HG02943 (cell line): ENCODE results near the gene RNF208.

Source experiments
- ATAC-seq: cut with Tn5 transposase; IDR thresholded peaks from one replicate; pipeline ENCODE4 v1.9.1; 2021; ENCODE audit warnings: mild to moderate bottlenecking, low read depth, moderate library complexity; ENCODE audit not compliant: unreplicated experiment

The RNF208 gene

GRCh38 chr9:137194388-137194787, 27.7 kb downstream of the RNF208 start:
- ATAC-seq = no peak

DNA sequence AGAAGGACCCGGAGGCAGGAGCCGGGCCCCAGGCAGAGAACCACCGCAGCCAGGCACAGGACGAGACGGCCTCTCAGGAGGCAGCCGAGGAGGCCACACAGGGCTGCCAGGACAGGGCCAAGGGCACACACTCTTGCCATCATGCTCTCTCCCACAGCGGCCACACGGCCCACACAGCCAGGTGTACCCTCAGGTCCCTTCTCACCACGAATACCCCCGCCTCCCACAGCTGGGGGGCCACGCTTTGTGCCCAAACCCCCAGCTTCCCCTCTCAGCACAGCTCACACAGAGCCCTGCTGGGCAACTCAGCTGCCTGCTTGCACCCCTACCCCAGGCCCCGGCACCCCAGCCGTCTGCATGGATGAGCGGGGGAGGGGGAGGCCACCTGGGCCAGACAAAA, 28.3 kb downstream of the RNF208 start:
- ATAC-seq = no peak

DNA sequence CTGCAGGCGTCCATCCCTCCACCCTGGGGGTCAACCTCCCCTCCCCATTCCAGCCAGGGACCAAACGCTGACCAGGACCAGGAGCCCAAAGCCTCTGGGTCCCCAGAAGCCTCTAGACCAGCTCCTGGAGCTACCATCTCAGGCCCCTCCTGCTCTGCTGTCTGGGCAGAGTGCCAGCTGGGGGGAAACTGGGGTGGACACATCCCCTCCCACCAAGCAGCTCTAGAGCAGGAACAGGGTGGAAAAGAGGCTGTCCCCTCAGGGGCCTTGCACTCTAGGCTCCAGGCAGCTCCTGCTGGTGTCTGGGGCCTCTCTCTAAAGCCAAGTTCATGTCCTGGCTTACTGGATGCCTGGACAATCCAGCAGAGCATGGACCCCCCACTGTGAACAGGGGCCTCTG, 29.2 kb downstream of the RNF208 start:
- ATAC-seq = no peak

DNA sequence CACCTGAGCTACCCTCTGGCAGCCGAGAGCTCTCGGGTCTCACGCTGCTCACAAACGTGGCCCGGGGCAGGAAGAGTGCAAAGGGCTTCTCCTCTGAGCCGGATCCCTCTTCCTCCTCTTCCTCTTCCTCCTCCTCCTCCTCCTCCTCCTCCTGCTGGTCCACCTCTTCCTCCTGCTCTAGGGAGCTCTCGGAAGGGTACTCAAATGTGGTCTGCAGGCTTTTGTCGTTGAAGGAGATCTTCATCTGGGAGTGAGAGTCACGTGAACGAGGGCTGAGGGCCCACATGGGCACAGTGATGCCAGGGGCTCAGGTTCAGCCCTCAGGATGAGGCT, 29.6 kb downstream of the RNF208 start:
- ATAC-seq = no peak

DNA sequence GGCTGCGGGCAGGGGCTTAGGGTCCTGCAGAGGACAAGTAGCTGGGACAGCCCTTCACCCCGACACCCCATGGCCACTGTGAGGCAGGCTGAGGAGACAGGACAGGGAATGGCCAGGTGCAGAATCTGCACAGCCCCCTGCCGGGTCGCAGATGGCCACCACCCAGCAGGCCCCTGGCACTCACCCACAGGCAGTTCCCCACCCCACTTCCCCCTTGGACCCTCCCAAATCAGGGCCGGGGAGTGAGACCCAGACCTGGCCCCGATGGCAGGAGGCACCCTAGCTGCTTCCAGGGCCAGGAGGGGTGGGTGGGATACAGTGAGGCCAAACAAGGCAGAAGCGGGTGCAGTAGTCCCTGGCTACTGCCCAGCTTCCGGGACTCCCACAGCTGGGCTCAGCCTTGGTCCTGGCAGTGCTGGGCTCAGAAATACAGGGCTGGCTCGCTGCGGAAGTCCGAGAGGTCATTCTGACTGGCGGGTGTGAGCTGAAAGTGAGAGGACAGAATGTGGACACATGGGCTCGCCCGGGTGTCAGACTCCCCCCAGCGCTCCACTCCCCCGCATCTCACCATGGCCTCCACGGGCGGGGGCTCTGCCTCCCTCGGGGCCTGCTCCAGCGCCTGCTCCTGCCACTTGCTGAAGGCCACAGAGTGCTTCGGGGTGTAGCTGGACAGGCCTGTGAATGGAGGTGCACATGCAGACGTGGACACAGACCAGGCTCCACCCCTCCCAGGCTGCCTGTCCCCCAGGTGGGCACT, 30.2 kb downstream of the RNF208 start:
- no peak for ATAC-seq

DNA sequence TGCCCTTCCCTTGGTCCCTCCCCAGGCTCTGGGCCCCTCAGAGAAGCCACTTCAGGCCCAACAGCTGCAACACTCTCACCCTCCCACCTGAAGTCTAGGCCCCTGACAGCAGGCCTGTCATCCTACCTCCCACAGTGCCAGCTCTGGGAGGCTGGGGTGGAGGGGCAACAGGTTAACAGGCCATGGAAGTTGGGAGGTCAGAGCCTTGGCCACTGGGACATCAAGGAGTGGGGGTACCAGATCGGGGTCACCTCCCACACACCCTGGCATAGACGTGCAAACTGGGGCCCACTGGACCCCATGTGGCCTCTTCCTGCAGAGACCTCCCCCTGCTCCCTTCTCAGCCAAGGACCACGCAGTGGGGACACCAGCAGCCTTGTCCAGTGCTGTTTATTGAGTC, 30.8 kb downstream of the RNF208 start:
- ATAC-seq = no peak

GRCh38 chr9:137190315-137190856, 31.7 kb downstream of the RNF208 start:
- no peak for ATAC-seq

- no peak for ATAC-seq
Measured at GRCh38 chr9:137189297-137190295, 32.4 kb downstream of the RNF208 start.

GRCh38 chr9:137188490-137189296, 33.3 kb downstream of the RNF208 start, which contains the start of the genes ANAPC2 and SSNA1:
Gene ANAPC2 (minus strand): TSS chr9:137188560. CDS start chr9:137188532, 28 bp downstream.
Gene SSNA1 (plus strand): TSS chr9:137188676. CDS start chr9:137188727, 51 bp downstream.
- peak; percentile 63 for ATAC-seq

GRCh38 chr9:137188086-137188489, 34.0 kb downstream of the RNF208 start:
- ATAC-seq = no peak

- no peak for ATAC-seq
Measured at GRCh38 chr9:137187386-137187785, 34.7 kb downstream of the RNF208 start.

GRCh38 chr9:137186385-137186784, 35.7 kb downstream of the RNF208 start:
- ATAC-seq = no peak

- ATAC-seq = no peak
Measured at GRCh38 chr9:137185921-137186320, 36.1 kb downstream of the RNF208 start.

DNA sequence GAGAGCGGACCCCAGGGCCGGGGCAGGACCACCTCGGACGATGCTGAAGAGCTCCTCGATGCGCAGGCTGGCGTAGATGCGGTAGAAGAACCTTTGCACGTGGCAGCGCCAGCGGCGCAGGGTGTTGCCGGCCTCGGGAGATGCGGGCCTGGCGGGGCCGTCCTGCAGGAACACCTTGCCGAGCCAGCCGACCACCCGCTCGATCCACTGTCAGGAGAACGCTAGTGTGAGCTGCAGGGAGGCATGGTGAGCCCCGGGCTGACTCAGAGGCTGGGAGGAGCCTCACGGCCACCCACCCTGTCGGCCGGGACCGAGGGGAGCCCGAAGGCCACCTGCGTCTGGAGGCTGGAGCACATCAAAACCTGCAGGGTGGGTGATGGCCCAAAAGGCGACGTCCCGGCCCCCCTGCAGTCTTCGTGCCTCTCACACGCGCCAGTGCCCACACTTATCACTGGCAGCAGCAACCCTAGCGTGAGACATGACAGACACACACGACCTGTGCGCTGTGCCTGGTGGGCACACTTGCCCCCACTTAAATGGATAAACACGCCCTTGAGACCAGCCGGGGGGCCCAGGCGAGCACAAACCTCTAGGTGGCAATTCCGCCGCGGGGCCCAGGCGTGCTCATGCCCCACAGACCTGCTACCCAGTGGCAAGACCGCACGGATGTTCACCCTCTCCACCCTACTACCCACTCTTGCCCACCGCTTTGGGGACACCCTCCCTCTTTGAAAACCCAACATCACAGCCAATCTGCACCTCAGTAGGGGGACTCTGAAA, 37.0 kb downstream of the RNF208 start:
- ATAC-seq = no peak

- no peak for ATAC-seq
Measured at GRCh38 chr9:137183980-137184595, 38.0 kb downstream of the RNF208 start.

DNA sequence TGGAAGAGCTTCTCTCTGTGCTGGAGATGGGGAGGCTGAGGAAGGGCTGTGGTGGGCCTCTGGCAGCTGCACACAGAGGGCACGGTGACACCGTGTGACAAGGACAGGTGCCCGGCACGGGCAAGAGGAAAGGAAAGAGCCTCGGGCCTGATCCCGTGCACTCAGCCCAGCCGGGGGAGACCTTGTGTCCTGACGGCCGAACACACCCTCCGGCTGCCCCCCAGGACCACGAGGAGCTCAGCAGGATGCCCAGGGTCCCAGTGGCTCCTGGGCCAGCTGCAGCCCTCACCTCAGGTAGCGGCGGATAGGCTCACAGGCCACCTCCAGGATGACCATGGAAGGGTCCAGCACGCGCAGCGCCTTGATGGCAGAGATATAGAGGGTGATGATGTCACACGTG, 39.2 kb downstream of the RNF208 start:
- no peak for ATAC-seq

DNA sequence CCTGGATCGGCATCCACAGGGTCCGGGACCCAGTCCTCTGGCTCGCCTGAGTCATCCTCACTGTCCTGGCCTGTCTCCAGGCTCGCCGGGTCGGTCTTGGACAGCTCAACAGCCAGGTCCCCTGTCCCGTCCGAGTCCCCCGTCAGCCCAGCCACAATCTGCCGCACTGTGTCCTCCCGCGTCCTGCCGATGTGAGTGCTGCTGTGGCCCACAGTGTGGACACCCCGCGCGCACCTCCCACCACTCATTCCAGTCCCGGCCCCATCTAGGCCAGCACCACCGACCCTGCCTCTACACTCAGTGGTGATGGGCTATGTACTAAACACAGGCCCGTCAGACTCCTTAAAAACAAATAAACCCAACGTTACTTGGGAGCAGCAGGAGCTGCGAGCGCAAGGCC, 40.4 kb downstream of the RNF208 start:
- ATAC-seq = no peak

DNA sequence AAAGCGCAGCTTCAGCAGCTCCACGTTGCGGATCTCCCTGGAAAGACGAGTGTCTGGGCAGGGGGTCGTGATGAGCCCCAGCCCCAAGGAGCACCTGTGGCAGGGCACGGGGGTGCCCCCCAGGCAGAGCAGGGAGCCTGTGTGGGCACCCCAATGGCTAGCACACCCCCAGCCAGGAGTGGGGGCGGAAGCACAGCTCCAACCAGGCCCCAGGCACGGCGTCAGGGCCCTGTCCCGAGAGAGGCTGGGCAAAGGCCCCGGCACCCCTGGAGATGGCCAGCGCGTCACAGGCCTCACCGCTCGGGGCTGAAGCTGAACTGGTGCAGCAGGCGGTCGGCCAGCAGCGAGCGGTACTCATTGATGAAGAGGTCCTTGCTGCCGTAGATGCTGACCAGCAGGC, 41.5 kb downstream of the RNF208 start:
- ATAC-seq = no peak

DNA sequence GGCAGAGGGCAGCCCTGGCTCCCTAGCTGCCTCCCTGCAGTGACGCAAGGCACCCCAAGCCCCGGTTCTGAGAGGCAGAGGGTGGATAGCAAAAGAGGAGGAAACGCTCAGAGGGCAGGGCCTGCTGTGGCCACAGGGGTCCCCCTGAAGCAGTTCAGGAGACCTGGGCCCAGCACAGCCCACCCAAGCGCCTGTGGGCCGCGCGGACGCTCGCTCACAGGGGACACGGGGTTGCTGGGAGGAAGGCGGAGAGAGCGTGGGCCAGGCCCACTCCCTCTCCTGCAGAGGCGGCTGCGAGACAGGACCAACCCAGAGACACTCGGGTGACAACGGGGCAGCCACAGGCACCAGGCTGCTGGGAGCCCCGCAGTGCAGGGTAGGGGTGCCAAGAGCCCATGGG, 42.3 kb downstream of the RNF208 start:
- ATAC-seq = no peak
